NCI-H146 treated with DMSO at 0.1 percent for 48 hours (cell line): ENCODE data around the gene CDCP2.
"Not testable (repeated sequence)": the region's sequence is repeated elsewhere in the genome, so short reads cannot be mapped to it uniquely, and the experiment has no call there.

ENCODE experiments used
- DNase-seq: peaks from one replicate; lab custom pipeline; 2025; ENCODE audit not compliant: unreplicated experiment; lab: John Stamatoyannopoulos, UW

CDCP2 gene

DNA sequence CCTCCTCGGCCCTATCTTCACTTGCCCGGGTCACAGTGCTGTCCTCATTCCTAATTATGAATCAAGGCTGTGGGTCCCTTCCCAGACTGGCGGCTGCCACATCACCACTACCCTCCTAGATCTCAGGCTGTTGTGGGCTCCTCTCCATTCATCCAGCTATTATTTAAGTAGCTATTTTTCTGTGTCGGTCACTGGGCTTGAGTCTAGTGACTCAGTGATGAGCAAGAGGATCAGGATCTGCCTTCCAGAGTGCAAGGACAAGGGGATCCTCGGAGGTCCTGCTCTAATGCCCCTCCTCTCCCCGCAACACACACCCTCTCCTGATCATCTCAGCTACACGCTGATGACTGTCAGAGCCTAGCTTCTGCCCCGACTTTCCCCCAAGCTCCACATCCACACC is 34.1 kb downstream of the CDCP2 start:
- DNase-seq = no peak

DNA sequence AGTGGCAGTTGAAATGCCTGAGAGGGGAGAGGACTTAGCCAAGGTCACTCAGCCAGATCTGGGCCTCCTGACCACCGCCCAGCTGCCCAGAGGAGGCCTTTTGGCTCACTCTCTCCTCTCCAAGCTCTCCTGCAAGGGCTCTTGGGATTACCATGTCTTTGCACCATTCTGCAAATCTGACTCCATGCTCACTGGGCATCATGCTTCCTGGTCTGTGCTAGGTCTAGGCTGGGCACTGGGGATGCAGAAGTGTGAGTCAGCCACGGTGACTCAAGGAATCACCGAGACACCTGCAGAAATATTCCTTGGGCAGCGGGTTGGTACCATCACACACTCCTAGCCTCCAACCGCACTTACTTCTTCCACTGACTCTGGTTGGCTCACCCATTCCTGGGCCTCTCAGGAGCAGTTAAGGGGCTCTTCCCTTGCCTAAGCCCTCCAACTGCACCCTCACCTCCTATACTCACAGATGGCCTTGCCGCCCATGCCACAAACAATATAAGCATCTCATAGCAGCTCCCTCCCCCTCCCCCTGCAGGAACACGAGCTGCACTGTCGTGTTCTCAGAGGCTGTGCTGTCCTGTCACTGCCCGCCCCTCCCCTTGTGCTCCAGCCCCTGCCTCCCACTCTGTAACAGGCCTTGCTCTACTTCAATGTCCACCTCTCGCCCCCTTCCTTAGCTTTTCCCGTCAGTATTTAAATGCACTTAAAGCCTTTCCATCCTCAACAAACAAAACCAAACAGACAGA is 34.8 kb downstream of the CDCP2 start:
- DNase-seq = no peak

DNA sequence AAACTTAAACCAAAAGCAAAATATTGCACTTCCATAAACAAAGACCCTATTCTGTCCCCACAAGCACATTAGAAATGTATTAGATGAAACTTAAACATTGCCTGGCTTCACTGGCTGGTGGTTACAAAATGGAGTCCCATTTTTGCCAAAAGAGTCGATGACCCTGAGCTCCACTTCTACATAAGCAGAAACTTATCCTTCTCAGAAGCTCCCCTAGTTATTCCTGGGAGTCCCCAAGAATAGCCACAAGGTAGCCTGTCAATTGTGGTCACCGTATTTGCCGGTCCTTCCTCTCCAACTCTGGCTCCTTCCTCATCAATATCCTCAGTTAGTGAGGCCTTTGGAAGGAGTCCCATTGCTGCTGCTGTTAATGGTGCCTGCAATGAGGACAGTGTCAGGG is 37.3 kb downstream of the CDCP2 start:
- no peak for DNase-seq

DNA sequence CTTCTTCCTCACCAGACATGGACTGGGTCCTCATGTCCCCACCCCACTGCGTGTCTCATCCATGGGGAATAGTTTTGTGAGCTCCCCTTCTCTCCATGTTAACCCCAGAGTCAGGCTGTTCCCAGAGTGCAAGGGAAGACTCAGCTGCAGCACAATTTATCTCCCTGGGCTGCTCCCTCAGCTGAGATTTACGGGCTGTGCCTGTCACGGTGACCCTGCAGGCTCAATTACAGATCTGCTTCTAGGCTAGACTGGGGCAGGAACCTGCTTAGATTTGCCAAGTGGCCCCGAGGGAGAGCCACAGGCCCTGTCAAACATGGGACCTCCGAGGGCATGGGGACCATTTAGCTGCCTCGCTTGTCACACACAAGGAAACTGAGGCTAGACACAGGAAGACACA is 37.8 kb downstream of the CDCP2 start:
- no peak for DNase-seq

DNA sequence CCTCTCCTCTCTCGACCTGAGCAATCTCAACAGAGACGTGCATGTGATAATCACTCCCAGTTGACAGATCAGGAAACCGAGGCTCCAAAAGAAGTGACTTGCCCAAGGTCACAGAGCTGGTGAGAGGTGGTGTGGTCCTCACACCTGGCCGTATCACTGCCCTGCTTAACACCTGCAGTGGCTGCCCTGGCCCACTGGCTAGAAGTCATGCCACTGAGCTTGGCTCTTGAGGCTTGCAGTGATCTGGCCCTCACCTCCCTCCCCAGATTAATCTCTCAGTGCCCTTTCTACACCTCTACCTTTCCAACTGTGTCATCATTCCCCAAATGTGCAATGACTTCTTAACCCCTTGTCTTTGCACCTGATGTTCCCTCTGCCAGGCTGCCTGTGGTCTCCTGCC is 38.8 kb downstream of the CDCP2 start:
- DNase-seq = no peak

DNA sequence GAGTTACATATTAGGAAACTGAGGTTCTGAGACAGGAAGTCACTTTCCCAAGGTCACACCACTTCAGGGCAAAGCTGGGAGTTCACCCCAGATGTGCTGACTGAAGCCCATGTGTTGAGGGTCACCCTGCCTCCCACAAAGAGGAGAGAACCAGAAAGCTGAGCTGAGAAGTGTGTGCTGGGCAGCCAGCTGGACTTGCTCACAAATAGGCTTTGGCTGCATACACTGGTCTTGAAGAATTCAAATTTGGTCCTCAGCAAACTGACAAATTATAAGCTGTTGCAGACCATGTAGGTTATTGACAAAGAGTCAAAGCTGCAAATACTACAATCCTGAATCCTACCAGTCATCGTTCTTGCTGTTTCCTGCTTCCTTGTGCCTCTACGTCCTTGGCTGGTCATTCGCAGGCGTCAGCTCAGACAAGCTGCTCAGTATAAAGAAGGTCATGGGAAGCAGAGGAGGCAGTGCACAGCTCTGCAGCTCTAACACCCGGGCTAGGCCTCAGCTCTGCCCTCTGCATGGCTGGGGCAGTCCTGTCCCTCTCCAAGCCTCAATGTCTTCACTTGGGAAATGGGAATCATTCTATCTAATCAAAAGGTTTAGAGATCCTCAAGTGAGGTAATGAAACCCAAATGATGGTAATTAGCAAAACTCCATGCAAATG is 40.0 kb downstream of the CDCP2 start:
- no peak for DNase-seq

DNA sequence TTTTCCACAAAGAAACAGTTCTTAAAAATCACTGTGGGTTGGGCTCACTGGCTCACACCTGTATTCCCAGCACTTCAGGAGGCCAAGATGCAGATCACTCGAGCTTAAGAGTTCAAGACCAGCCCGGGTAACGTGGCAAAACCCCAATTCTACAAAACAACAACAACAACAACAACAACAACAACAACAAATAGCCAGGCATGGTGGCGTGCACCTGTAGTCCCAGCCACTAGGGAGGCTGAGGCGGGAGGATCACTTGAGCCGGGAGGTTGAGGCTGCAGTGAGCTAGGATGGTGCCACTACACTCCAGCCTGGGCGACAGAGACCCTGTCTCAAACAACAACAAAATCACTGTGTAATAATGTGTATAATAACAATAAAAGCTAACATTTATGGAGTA is 40.8 kb downstream of the CDCP2 start:
- DNase-seq = no peak

DNA sequence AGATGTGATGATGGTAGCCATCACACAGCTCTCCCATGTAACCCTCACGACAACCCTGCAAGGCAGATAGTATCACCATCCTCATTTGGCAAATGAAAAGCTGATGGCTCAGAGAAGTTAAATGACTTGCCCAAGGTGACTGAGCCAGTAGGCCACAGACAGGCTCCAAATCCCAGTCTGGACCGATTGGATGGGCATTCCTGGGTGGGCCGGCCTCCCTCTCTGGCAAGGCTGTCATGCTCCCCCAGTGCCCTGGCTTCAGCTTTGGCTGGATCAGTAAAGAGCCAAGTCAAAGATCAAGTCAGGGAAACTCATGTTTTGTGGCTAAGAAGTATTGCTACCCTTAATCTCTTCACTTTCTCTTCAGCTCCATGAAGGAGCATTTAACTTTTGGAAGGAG is 41.2 kb downstream of the CDCP2 start:
- DNase-seq = no peak

DNA sequence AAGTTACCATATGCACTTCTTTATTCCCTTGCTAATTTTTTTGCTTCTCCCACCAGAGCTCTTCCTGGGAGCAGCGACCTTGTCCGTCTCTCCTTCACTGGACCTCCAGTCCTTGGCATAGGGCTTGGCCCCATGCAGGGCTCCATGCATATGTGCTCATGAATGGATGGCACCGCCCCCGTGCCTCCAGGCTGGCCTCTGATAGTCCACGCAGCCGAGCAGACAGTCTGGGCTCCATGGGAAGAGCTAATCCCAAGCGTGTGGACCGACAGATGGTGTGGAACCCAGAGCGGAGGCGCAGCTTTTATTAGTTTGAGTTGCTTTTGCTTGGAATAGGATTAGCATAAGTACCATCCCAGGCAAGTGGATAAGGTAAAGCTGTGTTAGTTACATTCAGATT is 41.8 kb downstream of the CDCP2 start:
- DNase-seq = no peak

DNA sequence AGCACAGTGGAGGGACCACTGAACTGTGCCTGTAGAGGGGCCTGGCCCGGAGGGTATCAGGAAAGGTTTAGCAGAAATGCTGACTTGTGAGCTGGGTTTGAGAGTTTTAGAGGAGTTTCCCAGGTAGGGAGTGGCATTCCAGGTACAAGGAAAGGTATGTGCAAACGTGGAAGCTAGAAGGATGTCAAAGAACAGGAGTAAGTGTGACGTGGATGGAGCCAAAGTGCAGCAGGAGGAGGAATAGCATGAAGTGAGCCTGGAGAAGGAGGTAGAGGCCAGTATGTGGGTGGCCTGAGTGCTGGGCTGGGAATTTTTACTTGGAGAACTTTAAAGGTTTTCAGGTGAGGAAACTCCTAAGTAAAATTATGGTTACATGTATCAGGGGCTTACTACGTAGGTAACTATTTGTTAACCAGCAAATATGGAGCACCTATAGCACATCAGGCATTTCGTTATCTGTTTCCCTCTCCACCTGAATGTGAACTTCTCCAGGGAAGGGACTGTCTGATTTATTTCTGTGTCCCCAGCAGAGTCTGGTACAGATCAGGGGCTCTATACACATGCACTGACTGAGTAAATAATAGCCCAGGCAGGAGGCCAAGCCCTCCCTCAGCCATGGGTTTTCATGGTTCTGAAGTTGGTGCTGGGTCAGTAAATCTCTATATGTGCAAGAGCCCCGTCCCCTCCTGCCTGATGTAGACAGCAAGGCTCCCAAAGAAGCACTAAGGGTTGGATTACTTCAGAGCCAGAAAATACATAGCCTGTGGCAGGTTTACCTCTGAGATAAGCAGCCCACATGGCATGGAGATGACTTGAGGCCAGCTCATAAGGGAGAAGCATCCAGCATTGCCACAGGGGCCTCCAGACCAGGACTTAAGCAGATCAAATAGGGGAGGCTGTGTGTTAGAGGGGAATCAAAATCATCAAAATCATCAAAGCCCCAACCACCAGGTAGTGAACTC is 43.4 kb downstream of the CDCP2 start:
- DNase-seq = no peak

DNA sequence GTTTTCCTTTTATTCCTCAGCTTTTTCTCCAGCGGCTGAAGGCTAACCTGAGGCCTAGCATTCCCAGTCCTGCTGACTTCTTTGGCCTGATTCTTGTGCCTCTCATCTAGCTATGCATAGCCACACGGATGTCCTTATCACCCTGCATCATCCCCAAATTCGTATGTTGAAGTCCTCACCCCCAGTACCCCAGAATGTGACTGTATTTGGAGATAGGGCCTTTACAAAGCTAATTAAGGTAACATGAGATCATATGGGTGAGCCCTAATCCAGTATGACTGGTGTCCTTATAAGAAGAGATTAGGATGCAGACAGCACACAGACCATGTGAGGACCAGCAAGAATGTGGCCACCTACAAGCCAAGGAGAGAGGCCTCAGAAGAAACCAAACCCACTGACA is 44.6 kb downstream of the CDCP2 start:
- no peak for DNase-seq

DNA sequence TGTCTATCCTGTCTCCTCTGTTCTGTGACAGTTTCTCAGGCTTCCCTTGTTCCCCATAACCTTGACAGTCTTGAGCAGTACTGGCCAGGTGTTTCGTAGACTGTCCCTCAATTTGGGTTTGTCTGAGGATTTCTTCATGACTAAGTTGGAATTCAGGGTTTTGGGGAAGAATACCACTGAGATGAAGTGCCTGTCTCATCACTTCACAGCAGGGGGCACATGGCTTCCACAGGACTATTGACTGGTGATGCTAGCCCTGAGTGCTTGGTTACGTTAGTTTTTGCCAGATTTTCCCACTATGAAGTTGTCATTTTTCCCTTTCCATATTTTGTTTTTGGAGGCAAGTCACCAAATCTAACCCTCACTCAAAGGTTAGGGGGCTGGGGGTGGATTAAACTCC is 45.7 kb downstream of the CDCP2 start:
- no peak for DNase-seq

DNA sequence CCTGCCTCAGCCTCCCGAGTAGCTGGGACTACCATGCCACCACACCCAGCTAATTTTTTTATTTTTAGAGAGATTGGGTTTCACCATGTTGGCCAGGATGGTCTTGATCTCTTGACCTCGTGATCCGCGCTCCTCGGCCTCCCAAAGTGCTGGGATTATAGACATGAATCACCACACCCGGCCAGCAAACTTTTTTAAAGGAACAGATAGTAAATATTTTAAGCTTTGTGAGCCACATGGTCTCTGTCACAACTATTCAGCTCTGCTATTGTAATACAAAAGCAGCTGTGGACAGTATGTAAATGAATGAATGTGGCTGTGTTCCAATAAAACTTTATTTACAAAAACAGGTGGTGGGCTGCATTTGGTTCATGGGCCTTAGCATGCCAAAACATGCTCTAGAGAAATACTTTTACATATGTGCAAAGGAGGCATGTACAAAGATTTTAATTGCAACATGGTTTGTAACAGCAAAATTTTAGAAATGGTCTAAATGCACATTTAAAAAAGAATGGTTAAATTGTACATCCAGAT is 47.0 kb downstream of the CDCP2 start:
- no peak for DNase-seq

DNA sequence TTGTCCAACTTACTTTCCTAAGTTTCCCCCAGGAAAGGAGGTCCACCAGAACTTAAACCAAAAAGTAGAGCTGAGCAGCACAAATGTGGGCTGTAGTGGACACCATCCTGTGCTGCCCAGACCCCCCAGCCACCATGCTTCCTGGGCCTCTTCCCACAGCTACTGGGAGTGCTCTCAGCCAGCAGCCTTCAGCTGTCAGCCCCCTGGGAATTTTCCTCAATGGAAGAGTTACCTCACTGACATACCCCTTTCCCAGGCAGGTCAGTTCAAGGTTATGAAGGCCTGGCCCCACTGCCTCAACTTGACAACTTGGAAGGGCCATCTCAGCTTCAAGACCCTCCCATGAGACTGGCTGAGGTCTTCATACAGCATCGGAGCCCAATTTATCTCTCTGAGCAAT is 47.7 kb downstream of the CDCP2 start:
- DNase-seq = no peak

DNA sequence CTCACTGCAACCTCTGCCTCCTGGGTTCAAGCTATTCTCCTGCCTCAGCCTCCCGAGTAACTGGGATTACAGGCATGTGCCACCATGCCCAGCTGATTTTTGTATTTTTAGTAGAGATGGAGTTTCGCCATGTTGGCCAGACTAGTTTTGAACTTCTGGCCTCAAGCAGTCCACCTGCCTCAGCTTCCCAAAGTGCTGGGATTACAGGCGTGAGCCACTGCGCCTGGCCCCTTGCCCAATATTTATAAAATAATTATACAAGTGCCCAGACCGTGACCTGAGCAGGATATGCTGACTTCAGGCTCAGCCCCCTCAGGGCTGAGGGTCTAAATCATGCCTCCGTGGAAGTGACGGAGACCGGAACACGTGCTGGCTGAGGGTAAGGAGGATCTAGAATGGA is 48.2 kb downstream of the CDCP2 start:
- not testable (repeated sequence) for DNase-seq

DNA sequence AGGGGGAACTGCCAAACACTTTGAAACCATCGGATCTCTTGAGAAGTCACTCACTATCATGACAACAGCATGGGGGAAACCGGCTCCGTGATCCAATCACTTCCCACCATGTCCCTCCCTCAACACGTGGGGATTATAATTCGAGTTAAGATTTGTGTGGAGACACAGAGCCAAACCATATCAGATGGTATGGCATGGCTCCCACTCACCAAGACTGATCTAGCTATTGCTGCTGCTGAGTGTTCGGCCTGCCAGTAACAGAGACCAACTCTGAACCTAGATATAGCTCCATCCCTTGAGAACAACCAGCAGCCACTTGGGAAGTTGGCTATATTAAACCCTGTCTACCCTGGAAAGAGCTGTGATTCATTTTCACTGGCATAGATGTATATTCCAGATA is 49.4 kb downstream of the CDCP2 start:
- no peak for DNase-seq

DNA sequence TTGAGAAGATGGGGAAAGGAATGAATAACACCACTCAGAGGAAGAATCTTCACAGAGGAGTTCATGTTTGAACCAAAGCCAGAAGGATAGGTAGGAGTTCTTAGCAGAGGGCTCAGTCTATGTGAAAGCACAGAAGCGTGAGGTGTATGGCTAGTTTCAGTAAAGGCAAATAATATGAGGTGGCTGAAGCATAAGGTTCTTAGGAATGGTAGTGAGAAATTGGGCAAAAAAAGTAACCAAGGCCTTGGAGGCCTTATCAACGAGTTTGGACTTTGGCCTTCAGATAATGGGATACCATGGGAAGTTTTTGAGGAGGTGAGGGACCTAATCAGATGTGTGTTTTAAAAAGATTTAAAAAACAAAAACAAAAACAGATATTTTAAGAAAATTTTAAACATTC is 52.3 kb downstream of the CDCP2 start:
- no peak for DNase-seq

DNA sequence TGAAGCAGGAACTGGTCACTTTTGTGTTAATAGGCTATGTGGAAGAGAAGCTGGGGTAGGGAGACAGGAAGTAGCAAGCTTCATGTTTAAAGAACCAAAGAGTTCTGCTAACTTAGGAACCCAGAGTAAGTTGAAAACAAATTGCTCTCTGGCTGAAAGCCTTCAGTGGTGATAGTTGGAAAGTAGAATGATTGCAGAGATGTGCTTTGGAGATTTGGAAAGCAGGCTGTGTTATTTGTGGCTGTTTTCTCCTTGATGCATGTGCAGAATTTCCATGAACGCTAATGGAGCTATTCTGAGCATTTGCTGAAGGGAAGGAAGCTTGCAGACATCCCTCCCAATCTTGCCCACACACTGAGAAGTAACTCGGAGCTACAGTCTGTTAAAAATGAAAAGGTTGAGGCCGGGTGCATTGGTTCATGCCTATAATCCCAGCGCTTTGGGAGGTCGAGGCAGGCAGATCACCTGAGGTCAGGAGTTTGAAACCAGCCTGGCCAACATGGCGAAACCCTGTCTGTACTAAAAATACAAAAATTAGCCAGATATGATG is 53.7 kb downstream of the CDCP2 start:
- DNase-seq = no peak

DNA sequence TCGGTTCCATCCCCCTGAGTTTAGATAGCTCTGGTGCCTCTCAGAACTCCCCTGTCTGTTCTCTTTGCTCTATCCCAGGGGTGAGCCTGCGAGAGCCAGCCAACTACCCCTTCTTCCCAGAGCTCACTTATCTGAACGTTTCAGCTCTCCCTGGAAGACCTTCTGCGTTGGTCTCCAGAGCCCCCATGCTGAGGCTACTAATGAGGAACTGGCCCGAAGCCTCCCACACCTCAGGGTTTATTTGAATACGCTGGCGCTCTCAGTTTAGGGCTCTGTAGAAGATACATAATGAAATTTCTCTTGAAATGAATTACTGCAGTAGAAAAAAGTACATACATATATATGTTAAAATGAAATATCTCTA is 55.9 kb downstream of the CDCP2 start:
- no peak for DNase-seq

DNA sequence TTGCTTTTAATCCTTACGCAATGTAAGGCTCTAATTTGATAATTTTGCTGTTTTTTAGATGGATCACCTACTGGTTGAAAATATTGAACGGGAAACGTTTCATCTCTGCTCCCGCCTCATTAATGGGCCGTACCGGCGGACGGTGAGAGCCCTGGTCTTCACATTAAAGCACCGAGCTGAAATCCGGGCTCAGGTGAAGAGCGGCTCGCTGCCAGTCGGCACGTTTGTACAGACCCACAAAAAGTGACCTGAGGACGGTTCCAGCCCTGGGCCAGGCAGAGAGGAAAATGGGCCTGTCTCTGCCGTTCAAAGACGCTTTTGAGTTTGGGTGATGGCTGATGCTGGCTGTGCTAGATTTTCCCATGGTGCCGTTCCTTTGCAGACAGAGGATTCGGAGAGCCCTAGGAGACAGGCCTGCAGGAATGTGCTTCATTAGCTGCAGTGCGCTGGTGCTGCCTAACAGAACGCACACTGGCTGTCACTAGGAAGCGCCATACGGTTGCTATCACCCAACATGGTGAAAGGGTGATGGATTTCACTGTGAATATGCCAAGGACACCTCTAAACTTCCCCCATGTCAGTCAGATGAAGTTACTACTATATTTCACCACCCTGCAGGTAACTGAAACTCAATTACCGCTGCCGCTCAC is 56.4 kb downstream of the CDCP2 start:
- DNase-seq = no peak
